ENCODE results near the gene PLP2. TPM values are rescaled to one million over a fixed set of nuclear protein-coding genes. Genes with fewer than 3 reads are reported as not detected.

The PLP2 gene
- total RNA-seq, 2 donors from 2014 or later: 19.4 to 30.1 TPM

GRCh38 chrX:49186125-49187027 lies 14.7 kb downstream of the PLP2 start, which contains the start of gene PRICKLE3:
PRICKLE3 (minus strand) TSS chrX:49186373; CDS start chrX:49186297, 76 bp downstream.
- Histone ChIP-seq H3K36me3 (replicated peaks in 1 of 2; ENCODE audit: insufficient read depth in 1 of 2, low read depth in 2 of 2) (no peaks in the 10 kb centered on the region), H3K27me3 (no peaks in the 10 kb centered on the region), H3K9me3 (no peaks in the 10 kb centered on the region), H3K4me1 (peaks cover 16% of the 10 kb centered on the region), H3K27ac (peak within 1 kb of the TSS; percentile 45 to 84 (median 70)), H3K4me3 (peak within 1 kb of the TSS in 1 of 2 donors; percentile 41)
- intact Hi-C loops (cut with DNase I): no loop called here
- DNase-seq: peak; percentile 84 to 92 (median 88)
- peak in 3 of 7 experiments; percentile 37 to 61 (median 46) for TF ChIP-seq CTCF (IDR thresholded peaks at IDR 0.05)
- peak; percentile 47 to 73 (median 68) for TF ChIP-seq POLR2A (IDR thresholded peaks at IDR 0.05)
- ATAC-seq: peak; percentile 27
- WGBS, 2 donors: 34 to 37% methylated on average over 12 to 19 of the region's 62 CpGs

- ATAC-seq (no peak), DNase-seq (no peak)
- WGBS, 2 donors: 63 to 70% methylated on average over 4 to 13 of the region's 15 CpGs
- Histone ChIP-seq H3K27ac (peak overlapping the region in 3 of 4 donors; percentile 62 to 84 (median 77)), H3K4me3 (no peak overlapping the region), H3K27me3 (no peaks in the 10 kb centered on the region), H3K9me3 (no peaks in the 10 kb centered on the region), H3K36me3 (replicated peaks in 1 of 2; ENCODE audit: insufficient read depth in 1 of 2, low read depth in 2 of 2) (no peaks in the 10 kb centered on the region), H3K4me1 (peaks cover 16% of the 10 kb centered on the region)
- TF ChIP-seq POLR2A (IDR thresholded peaks at IDR 0.05): no peak
- no peak for TF ChIP-seq CTCF (IDR thresholded peaks at IDR 0.05)
- intact Hi-C loops (cut with DNase I): no loop called here
Measured at GRCh38 chrX:49187028-49187394, 15.3 kb downstream of the PLP2 start.

- peak overlapping the region in 1 of 4 donors; percentile 77 for H3K27ac ChIP-seq
Measured at GRCh38 chrX:49187526-49187925, 15.8 kb downstream of the PLP2 start.

GRCh38 chrX:49188468-49189076 lies 16.9 kb downstream of the PLP2 start:
- intact Hi-C loops (cut with DNase I): no loop called here
- peaks cover 20% of the 10 kb centered on the region for H3K4me1 ChIP-seq
- WGBS, 2 donors: 66 to 70% methylated on average over 8 of the region's 8 CpGs
- TF ChIP-seq POLR2A (IDR thresholded peaks at IDR 0.05) (no peak), CTCF (IDR thresholded peaks at IDR 0.05) (no peak)
- H3K36me3 ChIP-seq (replicated peaks in 1 of 2; ENCODE audit: insufficient read depth in 1 of 2, low read depth in 2 of 2): no peaks in the 10 kb centered on the region
- no peak overlapping the region for H3K27ac ChIP-seq
- DNase-seq (no peak), ATAC-seq (no peak)
- H3K27me3 ChIP-seq: no peaks in the 10 kb centered on the region
- H3K4me3 ChIP-seq: no peak overlapping the region
- H3K9me3 ChIP-seq: no peaks in the 10 kb centered on the region

More at GRCh38 chrX:49187526-49187925, 15.8 kb downstream of the PLP2 start:
- Histone ChIP-seq H3K27me3 (no peaks in the 10 kb centered on the region), H3K4me3 (no peak overlapping the region), H3K9me3 (no peaks in the 10 kb centered on the region), H3K4me1 (peaks cover 20% of the 10 kb centered on the region), H3K36me3 (replicated peaks in 1 of 2; ENCODE audit: insufficient read depth in 1 of 2, low read depth in 2 of 2) (no peaks in the 10 kb centered on the region)
- TF ChIP-seq POLR2A (IDR thresholded peaks at IDR 0.05) (no peak), CTCF (IDR thresholded peaks at IDR 0.05) (no peak)
- ATAC-seq: no peak
- no peak for DNase-seq
- intact Hi-C loops (cut with DNase I): no loop called here
- 69 to 74% methylated on average over 4 to 10 of the region's 10 CpGs for WGBS, 2 donors
